ENCODE measurements around the gene AP3S2.

AP3S2 gene

DNA sequence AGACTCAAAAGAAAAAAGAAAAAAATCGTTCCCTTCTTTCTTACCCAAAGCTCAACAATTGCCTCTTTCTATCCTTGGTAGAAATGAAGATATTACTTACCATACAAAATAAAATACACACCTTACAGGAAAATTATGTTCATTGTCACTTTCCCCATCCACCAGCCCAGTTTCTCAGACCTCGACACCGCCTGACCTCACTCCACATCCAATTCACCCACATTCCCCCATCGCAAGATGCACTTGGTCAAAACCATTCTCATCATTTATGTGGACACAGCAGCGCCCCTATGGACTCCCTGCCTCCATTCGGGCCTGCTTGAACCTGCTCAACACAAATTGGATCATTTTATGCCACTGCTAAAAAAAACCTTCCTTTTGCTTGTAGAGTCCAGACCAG is 86.1 kb downstream of the AP3S2 start:
- Histone ChIP-seq H3K4me1 (ENCODE audit: insufficient read depth, insufficient read length) (peaks cover 33% of the 10 kb centered on the region), H3K9me3 (ENCODE audit: insufficient read depth, low read length) (no peaks in the 10 kb centered on the region), H3K36me3 (ENCODE audit: insufficient read depth, insufficient read length, low read length) (peaks cover 3% of the 10 kb centered on the region), H3K27me3 (ENCODE audit: insufficient read depth, insufficient read length) (no peaks in the 10 kb centered on the region), H3K9ac (ENCODE audit: insufficient read length, low read depth) (peak overlapping the region; percentile 6), H3K4me3 (ENCODE audit: insufficient read length, low read depth) (no peak overlapping the region)
- TF ChIP-seq ZNF274 (IDR thresholded peaks at IDR 0.05; ENCODE audit: low read depth, low read length), result no peak
- TF ChIP-seq YY1 (IDR thresholded peaks at IDR 0.05; ENCODE audit: insufficient read depth, insufficient read length), result no peak
- TF ChIP-seq SUZ12 (IDR thresholded peaks at IDR 0.05; ENCODE audit: extremely low read depth, insufficient read depth, insufficient read length), result no peak
- no peak for DNase-seq (ENCODE audit: low read depth, low spot score)

GRCh38 chr15:89806559-89807550 is 86.9 kb downstream of the AP3S2 start:
- no peaks in the 10 kb centered on the region for H3K27me3 ChIP-seq (ENCODE audit: insufficient read depth, insufficient read length)
- H3K4me1 ChIP-seq (ENCODE audit: insufficient read depth, insufficient read length), result peaks cover 37% of the 10 kb centered on the region
- DNase-seq (ENCODE audit: low read depth, low spot score), result no peak
- TF ChIP-seq SUZ12 (IDR thresholded peaks at IDR 0.05; ENCODE audit: extremely low read depth, insufficient read depth, insufficient read length), result no peak
- TF ChIP-seq YY1 (IDR thresholded peaks at IDR 0.05; ENCODE audit: insufficient read depth, insufficient read length), result no peak
- TF ChIP-seq ZNF274 (IDR thresholded peaks at IDR 0.05; ENCODE audit: low read depth, low read length), result no peak
- H3K4me3 ChIP-seq (ENCODE audit: insufficient read length, low read depth), result no peak overlapping the region
- H3K9ac ChIP-seq (ENCODE audit: insufficient read length, low read depth), result no peak overlapping the region
- no peaks in the 10 kb centered on the region for H3K9me3 ChIP-seq (ENCODE audit: insufficient read depth, low read length)
- H3K36me3 ChIP-seq (ENCODE audit: insufficient read depth, insufficient read length, low read length), result peaks cover 3% of the 10 kb centered on the region

GRCh38 chr15:89806210-89806558 is 87.6 kb downstream of the AP3S2 start:
- H3K9ac ChIP-seq (ENCODE audit: insufficient read length, low read depth), result no peak overlapping the region
- H3K27me3 ChIP-seq (ENCODE audit: insufficient read depth, insufficient read length), result no peaks in the 10 kb centered on the region
- no peak for TF ChIP-seq YY1 (IDR thresholded peaks at IDR 0.05; ENCODE audit: insufficient read depth, insufficient read length)
- TF ChIP-seq SUZ12 (IDR thresholded peaks at IDR 0.05; ENCODE audit: extremely low read depth, insufficient read depth, insufficient read length), result no peak
- TF ChIP-seq ZNF274 (IDR thresholded peaks at IDR 0.05; ENCODE audit: low read depth, low read length), result no peak
- peaks cover 37% of the 10 kb centered on the region for H3K4me1 ChIP-seq (ENCODE audit: insufficient read depth, insufficient read length)
- no peak for DNase-seq (ENCODE audit: low read depth, low spot score)
- peaks cover 3% of the 10 kb centered on the region for H3K36me3 ChIP-seq (ENCODE audit: insufficient read depth, insufficient read length, low read length)
- H3K4me3 ChIP-seq (ENCODE audit: insufficient read length, low read depth), result no peak overlapping the region
- no peaks in the 10 kb centered on the region for H3K9me3 ChIP-seq (ENCODE audit: insufficient read depth, low read length)

- DNase-seq (ENCODE audit: low read depth, low spot score), result no peak
- TF ChIP-seq ZNF274 (IDR thresholded peaks at IDR 0.05; ENCODE audit: low read depth, low read length) (no peak), SUZ12 (IDR thresholded peaks at IDR 0.05; ENCODE audit: extremely low read depth, insufficient read depth, insufficient read length) (no peak), YY1 (IDR thresholded peaks at IDR 0.05; ENCODE audit: insufficient read depth, insufficient read length) (no peak)
- Histone ChIP-seq H3K9me3 (ENCODE audit: insufficient read depth, low read length) (no peaks in the 10 kb centered on the region), H3K4me3 (ENCODE audit: insufficient read length, low read depth) (no peak overlapping the region), H3K36me3 (ENCODE audit: insufficient read depth, insufficient read length, low read length) (peaks cover 3% of the 10 kb centered on the region), H3K4me1 (ENCODE audit: insufficient read depth, insufficient read length) (peaks cover 33% of the 10 kb centered on the region), H3K27me3 (ENCODE audit: insufficient read depth, insufficient read length) (no peaks in the 10 kb centered on the region), H3K9ac (ENCODE audit: insufficient read length, low read depth) (no peak overlapping the region)
Observed at GRCh38 chr15:89805241-89806209, 88.3 kb downstream of the AP3S2 start.

- no peak overlapping the region for H3K4me3 ChIP-seq (ENCODE audit: insufficient read length, low read depth)
- no peaks in the 10 kb centered on the region for H3K9me3 ChIP-seq (ENCODE audit: insufficient read depth, low read length)
- no peak overlapping the region for H3K9ac ChIP-seq (ENCODE audit: insufficient read length, low read depth)
- H3K27me3 ChIP-seq (ENCODE audit: insufficient read depth, insufficient read length), result no peaks in the 10 kb centered on the region
- H3K36me3 ChIP-seq (ENCODE audit: insufficient read depth, insufficient read length, low read length), result peaks cover 3% of the 10 kb centered on the region
- no peak for DNase-seq (ENCODE audit: low read depth, low spot score)
- H3K4me1 ChIP-seq (ENCODE audit: insufficient read depth, insufficient read length), result peaks cover 30% of the 10 kb centered on the region
- TF ChIP-seq ZNF274 (IDR thresholded peaks at IDR 0.05; ENCODE audit: low read depth, low read length), result no peak
- TF ChIP-seq SUZ12 (IDR thresholded peaks at IDR 0.05; ENCODE audit: extremely low read depth, insufficient read depth, insufficient read length), result no peak
- no peak for TF ChIP-seq YY1 (IDR thresholded peaks at IDR 0.05; ENCODE audit: insufficient read depth, insufficient read length)
Observed at GRCh38 chr15:89803941-89804800, 89.6 kb downstream of the AP3S2 start.

DNA sequence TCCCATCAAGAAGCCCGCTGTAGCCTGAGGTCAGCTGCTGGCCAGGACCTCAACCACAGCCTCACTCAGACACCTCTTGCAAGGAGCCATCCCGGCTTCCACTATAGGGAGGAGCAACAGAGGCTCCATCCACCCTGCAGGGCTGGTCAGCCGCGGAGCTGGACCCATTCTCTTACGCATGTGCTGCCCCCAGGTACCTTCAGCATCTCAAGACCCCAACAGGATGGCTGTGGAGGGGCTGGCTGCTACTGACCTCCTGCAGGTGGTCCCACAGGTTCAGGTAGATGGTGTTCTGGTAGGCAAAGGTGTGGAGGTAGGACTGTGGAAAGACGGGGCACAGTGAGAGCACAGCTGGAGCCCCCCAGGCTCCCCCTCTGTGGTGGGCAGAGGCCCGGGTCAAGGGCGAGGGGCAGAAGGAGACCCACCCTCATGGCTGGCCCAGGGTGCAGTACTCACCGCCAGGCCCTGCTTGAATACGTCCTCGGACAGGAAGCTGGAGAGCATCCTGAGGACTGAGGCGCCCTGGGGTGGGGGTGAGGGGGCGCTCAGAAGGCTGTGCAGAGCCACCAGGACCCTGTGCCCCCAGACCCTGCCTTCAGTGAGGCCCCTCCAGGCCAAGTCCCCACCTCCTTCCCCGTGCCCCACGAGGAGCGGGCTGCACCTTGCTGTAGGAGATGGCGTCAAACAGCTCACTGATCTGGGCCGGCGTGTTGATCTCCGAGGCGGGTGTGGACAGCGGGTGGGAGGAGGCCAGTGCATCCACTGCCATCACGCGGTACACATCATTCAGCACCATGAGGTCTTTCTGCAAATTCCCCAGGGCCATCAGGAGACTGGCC is 90.6 kb downstream of the AP3S2 start:
- Histone ChIP-seq H3K9me3 (ENCODE audit: insufficient read depth, low read length) (no peaks in the 10 kb centered on the region), H3K4me1 (ENCODE audit: insufficient read depth, insufficient read length) (peaks cover 26% of the 10 kb centered on the region), H3K27me3 (ENCODE audit: insufficient read depth, insufficient read length) (no peaks in the 10 kb centered on the region), H3K36me3 (ENCODE audit: insufficient read depth, insufficient read length, low read length) (peaks cover 6% of the 10 kb centered on the region), H3K4me3 (ENCODE audit: insufficient read length, low read depth) (no peak overlapping the region), H3K9ac (ENCODE audit: insufficient read length, low read depth) (peak overlapping the region; percentile 26)
- TF ChIP-seq SUZ12 (IDR thresholded peaks at IDR 0.05; ENCODE audit: extremely low read depth, insufficient read depth, insufficient read length), result no peak
- TF ChIP-seq ZNF274 (IDR thresholded peaks at IDR 0.05; ENCODE audit: low read depth, low read length), result no peak
- no peak for TF ChIP-seq YY1 (IDR thresholded peaks at IDR 0.05; ENCODE audit: insufficient read depth, insufficient read length)
- DNase-seq (ENCODE audit: low read depth, low spot score), result no peak

Data from NT2/D1 (cell line).